IMR-90 (cell line): ENCODE measurements around the gene MEGF6. TPM values are rescaled to one million over a fixed set of nuclear protein-coding genes. Genes with fewer than 3 reads are reported as not detected.

Experiments
- ATAC-seq: fragments of 200-7000 bp; cut with Tn5 transposase; 2 replicates; pipeline ENCODE4 v1.9.1; 2020; ENCODE audit warnings: low read depth, mild to moderate bottlenecking, moderate library complexity
- BruUV-seq: library from RNA; stranded (reverse); fragments of 400-500 nt; replicated peaks from 2 replicates; lab custom pipeline; 2021; lab: Mats Ljungman, UMichigan
- CTCF ChIA-PET: fragments of 300-600 bp; formaldehyde crosslinking; extraction: SDS; loops from one replicate; lab custom pipeline; 2021; ENCODE audit warnings: antibody characterized with exemption; lab: Yijun Ruan, JAX
- POLR2A ChIA-PET: fragments of 300-600 bp; sonication (Branson Sonifier 250); formaldehyde crosslinking; loops from one replicate; lab custom pipeline; 2022; ENCODE audit warnings: antibody characterized with exemption; ENCODE audit not compliant: unreplicated experiment; lab: Charles Lee
- DNase-seq: peaks from one replicate; pipeline ENCODE4 v3.0.0; 2013
- H2AFZ ChIP-seq: replicated peaks from 2 replicates; pipeline ENCODE3; 2013; ENCODE audit warnings: low read length, mild to moderate bottlenecking; ENCODE audit not compliant: poor library complexity
- H2AK5ac ChIP-seq: 2 replicates; pipeline ENCODE4 v1.6.1; 2013; ENCODE audit warnings: low read depth, low read length, inconsistent platforms
- H2AK9ac ChIP-seq: replicated peaks from 2 replicates; pipeline ENCODE3; 2013; ENCODE audit warnings: mild to moderate bottlenecking, low read depth, low read length, moderate library complexity; ENCODE audit not compliant: poor library complexity
- H2BK120ac ChIP-seq: 2 replicates; pipeline ENCODE4 v1.6.1; 2013; ENCODE audit warnings: low read depth, low read length, inconsistent platforms
- H2BK15ac ChIP-seq: 3 replicates; pipeline ENCODE4 v1.6.1; 2013; ENCODE audit warnings: low read depth, low read length, inconsistent platforms
- H2BK20ac ChIP-seq: 2 replicates; pipeline ENCODE4 v1.6.1; 2013; ENCODE audit warnings: low read depth, mild to moderate bottlenecking, inconsistent platforms, low read length, moderate library complexity
- H2BK5ac ChIP-seq: 2 replicates; pipeline ENCODE4 v1.6.1; 2013; ENCODE audit warnings: mild to moderate bottlenecking, low read depth, low read length, inconsistent platforms; ENCODE audit not compliant: poor library complexity, severe bottlenecking
- H3K14ac ChIP-seq: replicated peaks from 2 replicates; pipeline ENCODE4 v1.6.1; 2013; ENCODE audit warnings: low read depth, low read length, inconsistent platforms
- H3K18ac ChIP-seq: 2 replicates; pipeline ENCODE4 v1.6.1; 2013; ENCODE audit warnings: low read depth, low read length, control low read depth
- H3K23ac ChIP-seq: 2 replicates; pipeline ENCODE4 v1.6.1; 2013; ENCODE audit warnings: low read depth, low read length, inconsistent platforms
- H3K27ac ChIP-seq: 2 replicates; pipeline ENCODE4 v1.5.1; 2013; ENCODE audit warnings: mild to moderate bottlenecking, control low read depth, low read length; ENCODE audit not compliant: insufficient read depth
- H3K27me3 ChIP-seq: 2 replicates; pipeline ENCODE4 v1.6.1; 2013; ENCODE audit warnings: low read length; ENCODE audit not compliant: control insufficient read depth, insufficient read depth
- H3K36me3 ChIP-seq: 2 replicates; pipeline ENCODE4 v1.6.1; 2013; ENCODE audit warnings: low read length, mixed read lengths; ENCODE audit not compliant: control insufficient read depth, insufficient read depth
- H3K4ac ChIP-seq: 2 replicates; pipeline ENCODE4 v1.6.1; 2013; ENCODE audit warnings: low read depth, low read length, inconsistent platforms
- H3K4me1 ChIP-seq: 2 replicates; pipeline ENCODE4 v1.6.1; 2013; ENCODE audit warnings: low read length, mixed read lengths; ENCODE audit not compliant: control insufficient read depth, insufficient read depth
- H3K4me2 ChIP-seq: 2 replicates; pipeline ENCODE4 v1.6.1; 2013; ENCODE audit warnings: low read depth, mild to moderate bottlenecking, control low read depth, low read length, moderate library complexity
- H3K4me3 ChIP-seq: 2 replicates; pipeline ENCODE4 v1.5.1; 2013; ENCODE audit warnings: low read depth, mild to moderate bottlenecking, control low read depth, low read length, moderate library complexity; ENCODE audit not compliant: insufficient read depth
- H3K56ac ChIP-seq: 2 replicates; pipeline ENCODE4 v1.6.1; 2013; ENCODE audit warnings: low read length, inconsistent platforms; ENCODE audit not compliant: insufficient read depth; ENCODE audit errors: extremely low read depth
- H3K79me1 ChIP-seq, 2 experiments: 2 replicates each; pipeline ENCODE4 v1.6.1; 2013; ENCODE audit warnings: low read length in 2 of 2, inconsistent platforms in 1 of 2, low read depth in 1 of 2
- H3K9ac ChIP-seq: 2 replicates; pipeline ENCODE4 v1.6.1; 2013; ENCODE audit warnings: low read depth, low read length, control low read depth
- H3K9me1 ChIP-seq: 2 replicates; pipeline ENCODE4 v1.6.1; 2013; ENCODE audit warnings: low read length, inconsistent platforms; ENCODE audit not compliant: insufficient read depth
- H3K9me3 ChIP-seq: 2 replicates; pipeline ENCODE4 v1.6.1; 2013; ENCODE audit warnings: low read length; ENCODE audit not compliant: control insufficient read depth, insufficient read depth
- H4K20me1 ChIP-seq: 2 replicates; pipeline ENCODE4 v1.6.1; 2013; ENCODE audit warnings: low read length, inconsistent platforms; ENCODE audit not compliant: insufficient read depth
- H4K5ac ChIP-seq: 2 replicates; pipeline ENCODE4 v1.6.1; 2013; ENCODE audit warnings: mild to moderate bottlenecking, low read depth, low read length, control low read depth
- H4K8ac ChIP-seq, 2 experiments: 2 replicates each; pipeline ENCODE4 v1.6.1; 2013; ENCODE audit warnings: low read depth in 2 of 2, low read length in 2 of 2, control low read depth in 1 of 2, inconsistent platforms in 1 of 2
- H4K91ac ChIP-seq: 2 replicates; pipeline ENCODE4 v1.6.1; 2013; ENCODE audit warnings: low read depth, low read length, inconsistent platforms; ENCODE audit not compliant: insufficient read depth
- BHLHE40 ChIP-seq: fragments of 150-350 bp; IDR thresholded peaks from 2 replicates; pipeline ENCODE4 v1.6.1; 2016; ENCODE audit warnings: mild to moderate bottlenecking, low read depth, low read length
- CEBPB ChIP-seq: IDR thresholded peaks from 2 replicates; pipeline ENCODE4 v1.6.1; 2012; ENCODE audit warnings: low read depth, low read length, improper control_type of control experiment
- CHD1 ChIP-seq: IDR thresholded peaks from 2 replicates; pipeline ENCODE4 v1.6.1; 2012; ENCODE audit warnings: low read depth, low read length, improper control_type of control experiment
- FOS ChIP-seq: fragments of 150-350 bp; IDR thresholded peaks from 2 replicates; pipeline ENCODE4 v1.6.1; 2016; ENCODE audit warnings: low read depth, low read length
- MAZ ChIP-seq: IDR thresholded peaks from 2 replicates; pipeline ENCODE4 v1.6.1; 2012; ENCODE audit warnings: low read depth, mild to moderate bottlenecking, low read length, improper control_type of control experiment, moderate library complexity, borderline replicate concordance
- MXI1 ChIP-seq: IDR thresholded peaks from 2 replicates; pipeline ENCODE4 v1.6.1; 2012; ENCODE audit warnings: low read depth, mild to moderate bottlenecking, low read length, moderate library complexity, borderline replicate concordance
- NFE2L2 ChIP-seq: fragments of 150-350 bp; IDR thresholded peaks from 2 replicates; pipeline ENCODE4 v1.6.1; 2016; ENCODE audit warnings: low read depth, mild to moderate bottlenecking, low read length
- POLR2A ChIP-seq: IDR thresholded peaks from 2 replicates; pipeline ENCODE4 v1.6.1; 2012; ENCODE audit warnings: mild to moderate bottlenecking, low read depth, low read length
- RFX5 ChIP-seq: IDR thresholded peaks from 2 replicates; pipeline ENCODE4 v1.8.0; 2012; ENCODE audit warnings: low read depth, mild to moderate bottlenecking, low read length, moderate library complexity
- WGBS, 2 experiments: methylation state at CpG; one replicate each; pipeline versions ENCODE4 v1.1.5 to v1.1.7; 2013; ENCODE audit warnings: missing lambda C conversion rate in 2 of 2; ENCODE audit not compliant: insufficient read length in 1 of 2; ENCODE audit errors: extremely low coverage in 2 of 2; 5-methylcytosine and 5-hydroxymethylcytosine counted together
- dilution Hi-C: fragments of 300-500 bp; cut with HindIII; formaldehyde crosslinking; loops from one replicate; pipeline ENCODE4 v1.14.3; 2018; ENCODE audit warnings: low sequenced_read_pairs; ENCODE audit not compliant: unreplicated experiment
- in situ Hi-C: fragments of 300-500 bp; cut with MboI; formaldehyde crosslinking; loops from 3 replicates; pipeline ENCODE4 v1.14.3; 2019; ENCODE audit warnings: low sequenced_read_pairs, inconsistent platforms, mixed read lengths
- intact Hi-C: fragments of 100-400 bp; cut with micrococcal nuclease; formaldehyde crosslinking; loops from 2 replicates; pipeline ENCODE4 v1.10.0; 2022
- polyA plus RNA-seq, 3 experiments: library from polyadenylated mRNA; depleted of rRNA; stranded (reverse); fragments of >200 nt; gene quantifications; 2 replicates each; pipeline ENCODE4 v1.2.3, GENCODE V29; 2012; ENCODE audit warnings: low replicate concordance in 1 of 3
- total RNA-seq: library from RNA; depleted of rRNA; stranded (reverse); fragments of >200 nt; gene quantifications from 2 replicates; pipeline ENCODE4 v1.2.3, GENCODE V29; 2012
- TF ChIP-seq, protein P1 (sequence below): fragments of 150-350 bp; IDR thresholded peaks from 2 replicates; pipeline ENCODE4 v1.6.1; 2016; ENCODE audit warnings: low read depth, mild to moderate bottlenecking, low read length, moderate library complexity, borderline replicate concordance

The MEGF6 gene
- total and polyA plus RNA-seq, 2 of the 4 experiments (the other 2 are of a cell fraction) = 0.72 to 4.1 TPM

DNA sequence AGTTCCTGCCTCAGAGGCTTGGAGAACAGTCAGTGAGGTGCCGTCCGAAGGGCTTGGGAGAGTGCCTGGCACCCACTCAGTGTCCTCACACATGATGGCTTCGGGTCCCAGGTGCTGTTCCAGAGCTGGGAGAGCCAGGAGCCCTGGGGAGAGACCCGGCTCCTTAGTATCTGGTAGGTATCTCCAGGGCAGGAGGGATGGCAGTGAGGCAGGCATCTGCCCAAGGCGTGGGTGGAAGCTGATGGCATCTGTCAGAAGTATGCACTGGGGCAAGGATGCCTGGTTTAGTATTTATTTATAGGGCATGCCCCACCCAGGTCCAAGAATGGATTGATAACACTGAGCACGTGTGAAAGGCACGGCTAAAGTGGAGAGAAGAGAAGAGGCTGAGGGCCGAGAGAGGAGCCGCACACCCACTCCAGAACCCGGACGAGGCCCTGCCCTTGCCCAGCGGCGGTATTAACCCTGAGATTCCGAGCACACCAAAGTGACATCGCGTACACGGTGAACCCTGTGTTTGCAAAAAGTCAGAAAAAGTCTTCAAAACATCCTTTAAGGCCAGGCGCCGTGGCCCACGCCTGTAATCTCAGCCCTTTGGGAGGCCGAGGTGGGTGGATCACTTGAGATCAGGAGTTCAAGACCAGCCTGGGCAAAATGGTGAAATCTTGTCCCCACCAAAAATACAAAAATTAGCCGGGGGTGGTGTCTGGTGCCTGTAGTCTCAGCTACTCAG lies 43.4 kb upstream of the MEGF6 start:
- Histone ChIP-seq H3K79me1 (no peaks in the 10 kb centered on the region), H3K14ac (no peak overlapping the region), H4K8ac (no peak overlapping the region), H3K56ac (no peak overlapping the region), H3K4me3 (no peak overlapping the region), H3K23ac (no peak overlapping the region), H4K20me1 (no peaks in the 10 kb centered on the region; the same call in 1 of the 2 replicates), H3K4ac (no peak overlapping the region), H2BK120ac (no peak overlapping the region), H2AFZ (no peak overlapping the region), H2AK5ac (no peak overlapping the region), H2AK9ac (no peak overlapping the region), H2BK5ac (no peak overlapping the region), H3K36me3 (no peaks in the 10 kb centered on the region), H2BK20ac (no peak overlapping the region), H3K18ac (no peak overlapping the region), H3K9me1 (no peaks in the 10 kb centered on the region), H3K4me2 (no peak overlapping the region), H3K9me3 (no peaks in the 10 kb centered on the region), H3K4me1 (no peaks in the 10 kb centered on the region; the same call in 1 of the 2 replicates), H3K27me3 (peaks cover 75% of the 10 kb centered on the region), H3K27ac (no peak overlapping the region), H4K91ac (no peak overlapping the region), H2BK15ac (no peak overlapping the region), H4K5ac (no peak overlapping the region), H3K9ac (no peak overlapping the region)
- BruUV-seq = no TSS peak
- ATAC-seq = no peak
- dilution Hi-C loops (no loop called here), in situ Hi-C loops (no loop called here), intact Hi-C loops (no loop called here)
- POLR2A ChIA-PET = no interaction called here
- WGBS, 2 experiments = 72% methylated on average over 9 of the region's 22 CpGs; no CpG with 5 or more reads in 1 of the 2 experiments
- CTCF ChIA-PET = interaction anchor here (2.1 kb wide), 1 partner anchor 14 kb away, joined by 6 read pairs; no protein-coding TSS in a partner anchor
- TF ChIP-seq POLR2A (no peak), MAZ (no peak), NFE2L2 (no peak), RFX5 (no peak), CEBPB (no peak), CHD1 (no peak), FOS (no peak), MXI1 (no peak), BHLHE40 (no peak)
- TF ChIP-seq, protein P1, sequence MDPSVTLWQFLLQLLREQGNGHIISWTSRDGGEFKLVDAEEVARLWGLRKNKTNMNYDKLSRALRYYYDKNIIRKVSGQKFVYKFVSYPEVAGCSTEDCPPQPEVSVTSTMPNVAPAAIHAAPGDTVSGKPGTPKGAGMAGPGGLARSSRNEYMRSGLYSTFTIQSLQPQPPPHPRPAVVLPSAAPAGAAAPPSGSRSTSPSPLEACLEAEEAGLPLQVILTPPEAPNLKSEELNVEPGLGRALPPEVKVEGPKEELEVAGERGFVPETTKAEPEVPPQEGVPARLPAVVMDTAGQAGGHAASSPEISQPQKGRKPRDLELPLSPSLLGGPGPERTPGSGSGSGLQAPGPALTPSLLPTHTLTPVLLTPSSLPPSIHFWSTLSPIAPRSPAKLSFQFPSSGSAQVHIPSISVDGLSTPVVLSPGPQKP = no peak
- DNase-seq = no peak
